ENCODE results near the gene TYW1. TPM values are rescaled to one million over a fixed set of nuclear protein-coding genes. Genes with fewer than 3 reads are reported as not detected.
"Not testable (repeated sequence)": the region's sequence is repeated elsewhere in the genome, so short reads cannot be mapped to it uniquely, and the experiment has no call there.

TYW1 gene
- total RNA-seq, 1 donor from 2014 or later: 10.0 TPM

DNA sequence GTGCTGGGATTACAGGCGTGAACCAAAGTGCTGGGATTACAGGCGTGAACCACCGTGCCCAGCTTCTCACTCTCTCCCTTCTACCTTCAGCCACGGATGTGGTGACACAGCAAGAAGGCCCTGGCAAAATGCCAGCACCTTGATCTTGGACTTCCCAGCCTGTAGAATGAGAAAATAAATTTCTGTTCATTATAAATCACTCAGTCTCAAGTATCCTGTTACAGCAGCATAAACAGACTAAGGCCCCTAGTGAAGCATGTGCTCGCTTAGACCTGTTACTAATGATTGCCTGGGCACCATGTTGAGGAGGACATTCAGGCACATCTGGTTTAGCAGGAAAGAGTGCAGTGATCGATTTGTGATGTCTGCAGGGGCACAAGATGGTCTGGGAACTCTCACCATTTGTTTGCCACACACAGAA lies 263.5 kb downstream of the TYW1 start:
- DNase-seq; intact Hi-C loops (cut with DNase I); ATAC-seq (ENCODE audit: poor library complexity): not testable (repeated sequence)

DNA sequence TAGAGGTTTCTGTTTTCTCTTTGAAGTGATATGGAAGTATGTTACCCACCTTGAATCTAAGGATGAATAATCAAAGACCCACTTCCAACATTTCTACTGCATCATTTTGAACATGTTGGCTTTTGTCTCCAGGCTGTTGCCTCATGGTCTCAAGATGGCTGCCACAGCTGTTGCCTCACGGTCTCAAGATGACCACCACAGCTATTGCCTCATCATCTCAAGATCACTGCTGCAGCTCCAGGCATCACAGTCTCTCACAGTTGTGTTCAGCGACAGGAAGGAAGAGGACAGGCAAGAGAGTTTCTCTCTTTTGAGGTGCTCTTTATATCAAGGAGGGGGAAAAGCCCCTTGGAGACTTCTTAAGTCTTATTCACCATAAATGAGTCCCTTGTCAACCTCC lies 267.4 kb downstream of the TYW1 start:
- intact Hi-C loops (cut with DNase I); DNase-seq; ATAC-seq (ENCODE audit: poor library complexity): not testable (repeated sequence)

DNA sequence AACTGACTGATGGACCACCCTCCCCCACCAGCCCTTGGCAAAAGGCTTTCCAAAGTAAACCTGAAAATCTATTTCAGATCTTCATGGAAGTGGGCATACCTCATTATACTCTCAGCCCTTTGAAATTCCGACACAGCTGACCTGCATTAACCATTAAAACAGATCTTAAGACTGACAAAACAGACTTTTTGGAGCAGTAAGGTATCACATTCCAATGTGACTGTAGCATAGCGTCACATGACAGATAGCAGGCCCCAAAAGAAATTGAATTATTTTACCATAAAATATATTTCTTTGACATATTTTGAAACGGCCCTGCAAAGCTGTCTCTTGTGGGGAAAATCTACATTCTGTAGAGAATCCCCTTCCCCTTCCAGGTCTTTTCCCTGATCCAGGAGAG lies 269.4 kb downstream of the TYW1 start:
- DNase-seq; ATAC-seq (ENCODE audit: poor library complexity); intact Hi-C loops (cut with DNase I): not testable (repeated sequence)

DNA sequence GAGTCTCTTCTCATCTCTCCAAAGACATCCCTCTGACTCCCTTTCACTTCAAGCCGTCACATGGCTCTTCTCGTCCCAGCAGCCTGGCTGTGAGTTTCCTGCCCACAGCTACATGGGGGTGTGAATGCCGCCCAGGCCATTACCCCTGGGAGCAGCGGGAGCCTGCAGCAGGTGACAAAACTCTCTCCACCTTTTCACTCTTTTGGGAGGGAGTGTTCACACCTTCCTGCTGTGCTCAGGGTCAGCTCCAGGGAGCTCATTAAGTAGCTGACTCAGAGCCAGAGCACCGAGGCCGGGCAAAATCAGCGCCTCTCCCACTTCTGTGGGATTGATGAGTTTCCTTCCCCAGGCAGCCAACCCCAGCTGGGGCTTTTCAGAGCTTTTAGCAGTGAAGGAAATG lies 271.3 kb downstream of the TYW1 start:
- ATAC-seq (ENCODE audit: poor library complexity): no peak
- intact Hi-C loops (cut with DNase I): no loop called here
- DNase-seq: no peak

DNA sequence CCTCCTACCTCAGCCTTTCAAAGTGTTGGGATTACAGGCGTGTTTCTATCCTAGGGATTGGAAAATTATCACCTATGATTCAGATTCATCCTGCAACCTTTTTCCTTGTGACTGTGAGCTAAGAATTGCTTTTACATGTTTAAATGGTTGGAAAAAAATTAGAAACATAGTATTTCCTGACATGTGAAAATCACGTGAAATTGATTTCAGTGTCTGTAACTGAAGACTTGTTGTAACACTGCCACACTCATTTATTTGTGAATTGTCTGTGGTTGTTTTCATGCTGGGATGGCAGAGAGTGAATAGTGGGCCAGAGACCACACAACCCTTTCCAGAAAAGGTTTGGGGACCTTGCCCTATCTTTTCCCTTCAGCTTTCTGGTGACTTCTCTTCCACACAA lies 273.3 kb downstream of the TYW1 start:
- ATAC-seq (ENCODE audit: poor library complexity): not testable (repeated sequence)

More for the DNA sequence above, 273.3 kb downstream of the TYW1 start:
- intact Hi-C loops (cut with DNase I); DNase-seq: not testable (repeated sequence)

Small RNA genes within 50 kb of the gene (microRNA-seq; reads per million reads assigned to microRNA genes)
- gene MIR4650-1: not detected

Other genes with a start within 250 kb of the TYW1 start
- gene TMEM248, start 75.6 kb upstream of the TYW1 start, total RNA-seq: 37.1 TPM
- 180 TPM for gene SBDS, start 1.2 kb upstream of the TYW1 start, total RNA-seq

Measured in Right ventricle myocardium superior (tissue), 1 donor.